ENCODE measurements around the gene RBM42.

RBM42 gene

DNA sequence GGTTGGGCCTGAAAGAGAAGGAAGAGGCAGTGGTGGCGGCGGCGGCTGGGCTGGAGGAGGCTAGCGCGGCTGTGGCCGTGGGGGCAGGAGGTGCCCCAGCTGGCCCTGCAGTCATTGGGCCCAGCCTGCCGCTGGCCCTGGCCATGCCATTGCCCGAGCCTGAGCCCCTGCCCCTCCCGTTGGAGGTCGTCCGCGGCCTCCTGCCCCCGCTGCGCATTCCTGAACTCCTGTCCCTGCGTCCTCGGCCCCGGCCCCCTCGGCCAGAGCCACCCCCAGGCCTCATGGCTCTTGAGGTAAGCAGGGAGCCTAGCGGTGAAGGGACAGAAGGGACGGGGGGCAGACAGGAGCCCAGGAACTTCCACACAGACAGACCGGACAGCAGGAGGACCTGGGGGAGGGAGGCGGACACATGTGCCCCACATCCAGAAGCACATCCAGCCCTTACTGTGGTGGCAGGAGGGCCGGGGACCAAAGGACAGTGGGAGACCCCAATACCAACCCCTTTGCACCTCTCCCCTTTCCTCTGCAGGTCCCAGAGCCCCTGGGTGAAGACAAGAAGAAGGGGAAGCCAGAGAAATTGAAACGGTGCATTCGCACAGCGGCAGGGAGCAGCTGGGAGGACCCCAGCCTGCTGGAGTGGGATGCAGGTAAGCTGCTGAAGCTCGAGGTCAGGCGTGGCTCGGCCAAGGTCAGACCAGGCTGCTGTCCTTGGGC lies 5.0 kb downstream of the RBM42 start:
- H3K27me3 ChIP-seq: no peaks in the 10 kb centered on the region
- H3K27ac ChIP-seq: no peak overlapping the region
- peaks cover 8 to 10% of the 10 kb centered on the region in 2 experiments for H3K4me1 ChIP-seq (ENCODE audit: control insufficient read depth in 1 of 2, insufficient read depth in 1 of 2, low read depth in 1 of 2, low read length in 1 of 2)
- H3K36me3 ChIP-seq: peaks cover 80% of the 10 kb centered on the region
- H3K4me3 ChIP-seq (ENCODE audit: low read depth in 1 of 2, low read length in 1 of 2): no peak overlapping the region
- TF ChIP-seq, protein P1, sequence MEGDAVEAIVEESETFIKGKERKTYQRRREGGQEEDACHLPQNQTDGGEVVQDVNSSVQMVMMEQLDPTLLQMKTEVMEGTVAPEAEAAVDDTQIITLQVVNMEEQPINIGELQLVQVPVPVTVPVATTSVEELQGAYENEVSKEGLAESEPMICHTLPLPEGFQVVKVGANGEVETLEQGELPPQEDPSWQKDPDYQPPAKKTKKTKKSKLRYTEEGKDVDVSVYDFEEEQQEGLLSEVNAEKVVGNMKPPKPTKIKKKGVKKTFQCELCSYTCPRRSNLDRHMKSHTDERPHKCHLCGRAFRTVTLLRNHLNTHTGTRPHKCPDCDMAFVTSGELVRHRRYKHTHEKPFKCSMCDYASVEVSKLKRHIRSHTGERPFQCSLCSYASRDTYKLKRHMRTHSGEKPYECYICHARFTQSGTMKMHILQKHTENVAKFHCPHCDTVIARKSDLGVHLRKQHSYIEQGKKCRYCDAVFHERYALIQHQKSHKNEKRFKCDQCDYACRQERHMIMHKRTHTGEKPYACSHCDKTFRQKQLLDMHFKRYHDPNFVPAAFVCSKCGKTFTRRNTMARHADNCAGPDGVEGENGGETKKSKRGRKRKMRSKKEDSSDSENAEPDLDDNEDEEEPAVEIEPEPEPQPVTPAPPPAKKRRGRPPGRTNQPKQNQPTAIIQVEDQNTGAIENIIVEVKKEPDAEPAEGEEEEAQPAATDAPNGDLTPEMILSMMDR (IDR thresholded peaks at IDR 0.05): no peak
- no peaks in the 10 kb centered on the region for H3K9me3 ChIP-seq

DNA sequence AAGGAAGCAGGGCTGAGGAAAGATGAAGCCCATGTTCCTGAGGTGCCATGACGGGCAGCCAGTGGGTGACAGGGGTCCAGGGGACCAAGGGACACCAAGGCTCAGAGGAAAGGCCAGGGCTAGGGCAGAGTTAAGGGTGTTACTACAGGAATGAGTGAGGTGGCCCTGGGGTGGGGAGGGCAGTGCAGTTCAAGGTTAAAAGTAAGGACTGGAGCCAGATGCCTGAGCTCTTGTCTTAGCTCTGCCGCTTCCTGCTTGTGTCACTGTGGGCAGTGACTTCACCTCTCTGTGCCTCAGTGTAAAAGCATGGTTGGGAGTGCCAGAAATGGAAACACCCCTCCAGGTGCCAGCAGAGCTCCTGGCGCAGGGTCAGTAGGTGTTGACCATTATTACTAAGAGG lies 7.8 kb downstream of the RBM42 start:
- H3K27ac ChIP-seq: no peak overlapping the region
- H3K27me3 ChIP-seq: peaks cover 16% of the 10 kb centered on the region
- peaks cover 0 to 3% of the 10 kb centered on the region in 2 experiments for H3K4me1 ChIP-seq (ENCODE audit: control insufficient read depth in 1 of 2, insufficient read depth in 1 of 2, low read depth in 1 of 2, low read length in 1 of 2)
- no peaks in the 10 kb centered on the region for H3K9me3 ChIP-seq
- peaks cover 66% of the 10 kb centered on the region for H3K36me3 ChIP-seq
- TF ChIP-seq, protein P1 (IDR thresholded peaks at IDR 0.05): no peak
- H3K4me3 ChIP-seq (ENCODE audit: low read depth in 1 of 2, low read length in 1 of 2): no peak overlapping the region

DNA sequence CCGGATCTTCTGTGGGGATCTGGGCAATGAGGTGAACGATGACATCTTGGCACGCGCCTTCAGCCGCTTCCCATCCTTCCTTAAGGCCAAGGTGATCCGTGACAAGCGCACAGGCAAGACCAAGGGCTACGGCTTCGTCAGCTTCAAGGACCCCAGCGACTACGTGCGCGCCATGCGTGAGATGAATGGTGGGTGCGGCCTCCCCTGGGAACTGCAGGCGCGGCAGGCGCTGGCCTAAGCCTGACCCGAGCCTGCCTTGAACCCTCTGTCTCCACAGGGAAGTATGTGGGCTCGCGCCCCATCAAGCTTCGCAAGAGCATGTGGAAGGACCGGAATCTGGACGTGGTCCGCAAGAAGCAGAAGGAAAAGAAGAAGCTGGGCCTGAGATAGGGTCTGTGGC lies 8.3 kb downstream of the RBM42 start:
- Histone ChIP-seq H3K27me3 (peaks cover 21% of the 10 kb centered on the region), H3K27ac (no peak overlapping the region), H3K36me3 (peaks cover 61% of the 10 kb centered on the region), H3K4me1 (ENCODE audit: control insufficient read depth in 1 of 2, insufficient read depth in 1 of 2, low read depth in 1 of 2, low read length in 1 of 2) (peaks cover 0 to 5% of the 10 kb centered on the region in 2 experiments), H3K4me3 (ENCODE audit: low read depth in 1 of 2, low read length in 1 of 2) (no peak overlapping the region), H3K9me3 (no peaks in the 10 kb centered on the region)
- TF ChIP-seq, protein P1 (IDR thresholded peaks at IDR 0.05): no peak

DNA sequence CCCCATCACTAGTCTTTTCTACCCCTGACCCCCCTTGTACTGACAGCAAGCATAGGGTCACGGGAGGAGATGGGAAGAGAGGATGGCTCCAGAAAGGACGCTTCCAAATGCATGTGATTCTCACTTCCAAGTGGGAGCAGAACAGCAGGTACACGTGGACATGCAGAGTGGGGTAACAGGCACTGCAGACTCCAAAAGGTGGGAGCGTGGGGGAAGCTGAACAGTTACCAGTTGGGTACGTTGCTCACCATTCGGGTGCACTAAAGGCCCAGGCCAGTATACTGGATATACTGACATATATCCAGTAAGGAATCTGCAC lies 10.4 kb downstream of the RBM42 start:
- H3K4me3 ChIP-seq (ENCODE audit: low read depth in 1 of 2, low read length in 1 of 2): no peak overlapping the region
- TF ChIP-seq, protein P1 (IDR thresholded peaks at IDR 0.05): no peak
- H3K9me3 ChIP-seq: no peaks in the 10 kb centered on the region
- peaks cover 10 to 19% of the 10 kb centered on the region in 2 experiments for H3K4me1 ChIP-seq (ENCODE audit: control insufficient read depth in 1 of 2, insufficient read depth in 1 of 2, low read depth in 1 of 2, low read length in 1 of 2)
- H3K27ac ChIP-seq: no peak overlapping the region
- peaks cover 40% of the 10 kb centered on the region for H3K36me3 ChIP-seq
- H3K27me3 ChIP-seq: peaks cover 28% of the 10 kb centered on the region

DNA sequence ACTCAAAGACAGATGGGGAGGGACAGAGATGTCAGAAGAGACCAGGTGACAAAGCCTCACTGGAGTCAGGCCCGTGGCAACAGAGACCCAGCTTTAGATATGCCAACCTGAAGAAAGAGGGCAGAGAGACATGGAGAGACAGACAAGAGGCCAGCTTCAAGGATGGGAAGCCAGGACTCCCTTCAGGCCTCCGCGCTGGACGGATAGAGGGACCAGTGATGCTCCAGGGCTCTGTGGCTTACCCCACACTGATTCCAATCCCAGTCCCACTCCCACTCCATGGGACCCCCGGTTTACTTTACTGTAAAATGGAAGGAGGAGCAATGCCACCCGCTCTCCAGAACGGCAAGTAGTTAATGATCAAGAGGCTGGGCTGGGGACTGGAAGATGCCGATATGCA lies 11.0 kb downstream of the RBM42 start:
- Histone ChIP-seq H3K9me3 (no peaks in the 10 kb centered on the region), H3K4me3 (ENCODE audit: low read depth in 1 of 2, low read length in 1 of 2) (no peak overlapping the region), H3K27me3 (peaks cover 28% of the 10 kb centered on the region), H3K27ac (no peak overlapping the region), H3K36me3 (peaks cover 34% of the 10 kb centered on the region), H3K4me1 (ENCODE audit: control insufficient read depth in 1 of 2, insufficient read depth in 1 of 2, low read depth in 1 of 2, low read length in 1 of 2) (peaks cover 14 to 25% of the 10 kb centered on the region in 2 experiments)
- TF ChIP-seq, protein P1 (IDR thresholded peaks at IDR 0.05): no peak

All from neutrophil (primary cell).